Mucosa of descending colon (tissue), 3 donors: ENCODE data around the gene POTEF. TPM values are rescaled to one million over a fixed set of nuclear protein-coding genes. Genes with fewer than 3 reads are reported as not detected.
A peak's percentile ranks its signal among the peaks of the same experiment; 100 is the strongest.
"Not testable (repeated sequence)": the region's sequence is repeated elsewhere in the genome, so short reads cannot be mapped to it uniquely, and the experiment has no call there.

ENCODE experiments used
- ATAC-seq: fragments of 200-7000 bp; cut with Tn5 transposase; one replicate; pipeline ENCODE4 v1.9.1; 2020; ENCODE audit warnings: mild to moderate bottlenecking, moderate library complexity
- DNase-seq, 3 donors: peaks; one replicate each; pipeline ENCODE4 v3.0.0-alpha.2; 2020
- H3K36me3 ChIP-seq: fragments of 200-600 bp; one replicate; pipeline ENCODE4 v1.8.0; 2021; ENCODE audit warnings: low read depth, mild to moderate bottlenecking
- H3K4me1 ChIP-seq: fragments of 200-600 bp; one replicate; pipeline ENCODE4 v1.8.0; 2021; ENCODE audit warnings: low read depth, mild to moderate bottlenecking
- H3K4me3 ChIP-seq: fragments of 200-600 bp; one replicate; pipeline ENCODE4 v1.8.0; 2021; ENCODE audit warnings: mild to moderate bottlenecking
- H3K9me3 ChIP-seq: fragments of 200-600 bp; one replicate; pipeline ENCODE4 v1.8.0; 2021; ENCODE audit warnings: mild to moderate bottlenecking
- CTCF ChIP-seq: fragments of 200-600 bp; IDR thresholded peaks from one replicate; pipeline ENCODE4 v1.8.0; 2022; ENCODE audit warnings: antibody characterized with exemption, mild to moderate bottlenecking
- intact Hi-C, 2 donors: fragments of 100-400 bp; cut with DNase I in 1 of 2; cut with micrococcal nuclease in 1 of 2; formaldehyde crosslinking; loops; one replicate each; pipeline versions ENCODE4 v1.11.0 to v1.11.1; 2022; cut with DNase I, micrococcal nuclease
- total RNA-seq, 3 donors: library from RNA; stranded (reverse); fragmentation: NEBNext Ultra II Directional in 2 of 3; extraction: Animal tissue kit (Norgen Biotek cat#: 25700) in 2 of 3; gene quantifications; one replicate each; pipeline versions ENCODE4 v1.2.1 to v1.2.4, GENCODE V29; 2021 to 2023
- donor health status: DM: no; HTN: no; CAD: no; lungs with moderate emphysema.
- donor health status: DM: no; HTN: no; CAD: no.
- donor health status: DM: no; HTN: yes; CAD: no.

POTEF gene
- total RNA-seq, 3 donors from 2014 or later, result not detected

- ATAC-seq (no peak), DNase-seq (no peak)
- no peak for TF ChIP-seq CTCF
- intact Hi-C loops, result no loop called here
- H3K4me3 ChIP-seq, result no peak overlapping the region
- H3K9me3 ChIP-seq, result no peaks in the 10 kb centered on the region
- no peaks in the 10 kb centered on the region for H3K4me1 ChIP-seq
- H3K36me3 ChIP-seq, result no peaks in the 10 kb centered on the region
Observed at GRCh38 chr2:130150181-130151144, 21.4 kb upstream of the POTEF start.

GRCh38 chr2:130148515-130148914 is 19.5 kb upstream of the POTEF start:
- intact Hi-C loops, H3K36me3 ChIP-seq, ATAC-seq, H3K9me3 ChIP-seq, H3K4me3 ChIP-seq, DNase-seq, H3K4me1 ChIP-seq: not testable (repeated sequence)

GRCh38 chr2:130145006-130145414 is 16.0 kb upstream of the POTEF start, which contains the start of gene CCDC74B:
Gene CCDC74B (minus strand): TSS chr2:130145112. CDS start chr2:130144996, 116 bp downstream.
- intact Hi-C loops, H3K36me3 ChIP-seq, H3K9me3 ChIP-seq, H3K4me1 ChIP-seq, H3K4me3 ChIP-seq: not testable (repeated sequence)
- peak; percentile 47 to 67 (median 62) for DNase-seq
- peak; percentile 86 for ATAC-seq

- ATAC-seq, H3K4me1 ChIP-seq, DNase-seq, H3K9me3 ChIP-seq, H3K36me3 ChIP-seq, intact Hi-C loops, H3K4me3 ChIP-seq: not testable (repeated sequence)
Observed at GRCh38 chr2:130143266-130144039, 14.4 kb upstream of the POTEF start.

- H3K9me3 ChIP-seq, H3K4me3 ChIP-seq, intact Hi-C loops, ATAC-seq, H3K4me1 ChIP-seq, H3K36me3 ChIP-seq: not testable (repeated sequence)
- peak in 1 of 3 donors; percentile 18 for DNase-seq
Observed at GRCh38 chr2:130142396-130143265, 13.6 kb upstream of the POTEF start.

GRCh38 chr2:130141645-130142370 is 12.8 kb upstream of the POTEF start:
- H3K36me3 ChIP-seq, intact Hi-C loops, H3K4me3 ChIP-seq, H3K4me1 ChIP-seq, ATAC-seq, H3K9me3 ChIP-seq: not testable (repeated sequence)
- DNase-seq, result peak in 1 of 3 donors; percentile 33

GRCh38 chr2:130141002-130141401 is 12.0 kb upstream of the POTEF start:
- not testable (repeated sequence) for ATAC-seq, DNase-seq

GRCh38 chr2:130140516-130140915 is 11.5 kb upstream of the POTEF start:
- H3K36me3 ChIP-seq, H3K4me3 ChIP-seq, intact Hi-C loops, H3K9me3 ChIP-seq, DNase-seq, ATAC-seq, H3K4me1 ChIP-seq: not testable (repeated sequence)

More at GRCh38 chr2:130141002-130141401, 12.0 kb upstream of the POTEF start:
- intact Hi-C loops, H3K9me3 ChIP-seq, H3K4me3 ChIP-seq, H3K36me3 ChIP-seq, H3K4me1 ChIP-seq: not testable (repeated sequence)

GRCh38 chr2:130139331-130140280 is 10.6 kb upstream of the POTEF start:
- H3K36me3 ChIP-seq, ATAC-seq, H3K4me1 ChIP-seq, H3K9me3 ChIP-seq, H3K4me3 ChIP-seq, intact Hi-C loops: not testable (repeated sequence)
- peak in 1 of 3 donors; percentile 29 for DNase-seq

GRCh38 chr2:130138841-130139251 is 9.8 kb upstream of the POTEF start:
- H3K9me3 ChIP-seq, ATAC-seq, H3K36me3 ChIP-seq, intact Hi-C loops, H3K4me1 ChIP-seq, H3K4me3 ChIP-seq: not testable (repeated sequence)
- peak in 1 of 3 donors; percentile 13 for DNase-seq

- H3K36me3 ChIP-seq, ATAC-seq, H3K9me3 ChIP-seq, H3K4me3 ChIP-seq, intact Hi-C loops, DNase-seq, H3K4me1 ChIP-seq: not testable (repeated sequence)
Observed at GRCh38 chr2:130138326-130138725, 9.3 kb upstream of the POTEF start.
